HUES48 (cell line): ENCODE results near the gene ABCD1.
A peak's percentile ranks its signal among the peaks of the same experiment; 100 is the strongest.
"Not testable (repeated sequence)": the region's sequence is repeated elsewhere in the genome, so short reads cannot be mapped to it uniquely, and the experiment has no call there.

Source experiments
- H3K27ac ChIP-seq: one replicate; pipeline ENCODE4 v1.7.0; 2013; ENCODE audit warnings: low read depth, low read length, inconsistent platforms
- H3K27me3 ChIP-seq: 2 replicates; pipeline ENCODE4 v1.6.1; 2013; ENCODE audit warnings: mild to moderate bottlenecking, low read length; ENCODE audit not compliant: control insufficient read depth, insufficient read depth
- H3K36me3 ChIP-seq: 2 replicates; pipeline ENCODE4 v1.6.1; 2013; ENCODE audit warnings: low read length; ENCODE audit not compliant: control insufficient read depth, insufficient read depth
- H3K4me1 ChIP-seq: 2 replicates; pipeline ENCODE4 v1.6.1; 2013; ENCODE audit warnings: mild to moderate bottlenecking, low read length; ENCODE audit not compliant: control insufficient read depth, insufficient read depth
- H3K4me3 ChIP-seq: 2 replicates; pipeline ENCODE4 v1.5.1; 2013; ENCODE audit warnings: mild to moderate bottlenecking, low read depth, low read length
- H3K9ac ChIP-seq: 2 replicates; pipeline ENCODE4 v1.6.1; 2013; ENCODE audit warnings: mild to moderate bottlenecking, low read depth, low read length, moderate library complexity
- H3K9me3 ChIP-seq: 2 replicates; pipeline ENCODE4 v1.6.1; 2013; ENCODE audit warnings: low read length; ENCODE audit not compliant: control insufficient read depth, insufficient read depth

The ABCD1 gene

GRCh38 chrX:153702336-153703035 lies 22.2 kb upstream of the ABCD1 start:
- Histone ChIP-seq H3K9me3 (peaks cover 17% of the 10 kb centered on the region; the same call in 1 of the 2 replicates), H3K4me3 (no peak overlapping the region), H3K27ac (no peak overlapping the region), H3K36me3 (peaks cover 39% of the 10 kb centered on the region), H3K4me1 (no peaks in the 10 kb centered on the region), H3K27me3 (no peaks in the 10 kb centered on the region), H3K9ac (no peak overlapping the region)

- Histone ChIP-seq H3K9me3 (peaks cover 17% of the 10 kb centered on the region), H3K27ac (no peak overlapping the region), H3K4me3 (no peak overlapping the region), H3K4me1 (no peaks in the 10 kb centered on the region), H3K9ac (no peak overlapping the region), H3K36me3 (peaks cover 39% of the 10 kb centered on the region), H3K27me3 (no peaks in the 10 kb centered on the region)
These were observed 21.7 kb upstream of the ABCD1 start for GRCh38 chrX:153703036-153703370.

- H3K27me3 ChIP-seq: no peaks in the 10 kb centered on the region
- H3K4me1 ChIP-seq: no peaks in the 10 kb centered on the region
- no peak overlapping the region for H3K9ac ChIP-seq
- H3K9me3 ChIP-seq: peaks cover 17% of the 10 kb centered on the region
- peaks cover 39% of the 10 kb centered on the region for H3K36me3 ChIP-seq
- no peak overlapping the region for H3K27ac ChIP-seq
- no peak overlapping the region for H3K4me3 ChIP-seq
These were observed 20.6 kb upstream of the ABCD1 start for GRCh38 chrX:153704021-153704526.

- H3K36me3 ChIP-seq: peaks cover 42% of the 10 kb centered on the region
- peaks cover 19% of the 10 kb centered on the region for H3K9me3 ChIP-seq
- not testable (repeated sequence) for H3K27ac ChIP-seq, H3K4me3 ChIP-seq, H3K4me1 ChIP-seq, H3K9ac ChIP-seq, H3K27me3 ChIP-seq
These were observed 19.8 kb upstream of the ABCD1 start for GRCh38 chrX:153704631-153705402.

GRCh38 chrX:153705403-153706060 lies 19.1 kb upstream of the ABCD1 start:
- H3K27ac ChIP-seq, H3K27me3 ChIP-seq, H3K9ac ChIP-seq, H3K4me1 ChIP-seq, H3K4me3 ChIP-seq: not testable (repeated sequence)
- H3K36me3 ChIP-seq: peaks cover 41% of the 10 kb centered on the region
- H3K9me3 ChIP-seq: peaks cover 22% of the 10 kb centered on the region

GRCh38 chrX:153706799-153707198 lies 17.9 kb upstream of the ABCD1 start:
- no peaks in the 10 kb centered on the region for H3K4me1 ChIP-seq
- no peak overlapping the region for H3K27ac ChIP-seq
- no peaks in the 10 kb centered on the region for H3K27me3 ChIP-seq
- peaks cover 19% of the 10 kb centered on the region for H3K9me3 ChIP-seq
- peaks cover 34% of the 10 kb centered on the region for H3K36me3 ChIP-seq
- no peak overlapping the region for H3K4me3 ChIP-seq
- H3K9ac ChIP-seq: no peak overlapping the region

- Histone ChIP-seq H3K9ac (no peak overlapping the region), H3K36me3 (peaks cover 28% of the 10 kb centered on the region), H3K4me3 (no peak overlapping the region), H3K4me1 (no peaks in the 10 kb centered on the region), H3K27me3 (no peaks in the 10 kb centered on the region), H3K9me3 (peaks cover 16% of the 10 kb centered on the region), H3K27ac (no peak overlapping the region)
These were observed 17.2 kb upstream of the ABCD1 start for GRCh38 chrX:153707406-153707805.

- peak overlapping the region; percentile 17 for H3K27ac ChIP-seq
- peaks cover 10% of the 10 kb centered on the region for H3K9me3 ChIP-seq
- no peak overlapping the region for H3K4me3 ChIP-seq
- H3K9ac ChIP-seq: no peak overlapping the region
- H3K36me3 ChIP-seq: peaks cover 23% of the 10 kb centered on the region
- H3K4me1 ChIP-seq: no peaks in the 10 kb centered on the region
- H3K27me3 ChIP-seq: no peaks in the 10 kb centered on the region
These were observed 16.2 kb upstream of the ABCD1 start for GRCh38 chrX:153708415-153708814.

- no peak overlapping the region for H3K9ac ChIP-seq
- no peaks in the 10 kb centered on the region for H3K27me3 ChIP-seq
- H3K27ac ChIP-seq: no peak overlapping the region
- peaks cover 21% of the 10 kb centered on the region for H3K9me3 ChIP-seq
- no peak overlapping the region for H3K4me3 ChIP-seq
- no peaks in the 10 kb centered on the region for H3K4me1 ChIP-seq
- H3K36me3 ChIP-seq: peaks cover 23% of the 10 kb centered on the region
These were observed 14.7 kb upstream of the ABCD1 start for GRCh38 chrX:153709726-153710674.

GRCh38 chrX:153714256-153714655 lies 10.4 kb upstream of the ABCD1 start:
- no peak overlapping the region for H3K4me3 ChIP-seq
- H3K9me3 ChIP-seq: peaks cover 33% of the 10 kb centered on the region
- H3K4me1 ChIP-seq: no peaks in the 10 kb centered on the region
- H3K27ac ChIP-seq: no peak overlapping the region
- no peak overlapping the region for H3K9ac ChIP-seq
- H3K36me3 ChIP-seq: peaks cover 49% of the 10 kb centered on the region
- H3K27me3 ChIP-seq: no peaks in the 10 kb centered on the region
